GM18508 (cell line): ENCODE measurements around the gene PHF12.

Experiments
- ATAC-seq: cut with Tn5 transposase; IDR thresholded peaks from one replicate; pipeline ENCODE4 v1.9.1; 2021; ENCODE audit warnings: moderate number of reproducible peaks; ENCODE audit not compliant: insufficient read depth, unreplicated experiment

Gene PHF12

DNA sequence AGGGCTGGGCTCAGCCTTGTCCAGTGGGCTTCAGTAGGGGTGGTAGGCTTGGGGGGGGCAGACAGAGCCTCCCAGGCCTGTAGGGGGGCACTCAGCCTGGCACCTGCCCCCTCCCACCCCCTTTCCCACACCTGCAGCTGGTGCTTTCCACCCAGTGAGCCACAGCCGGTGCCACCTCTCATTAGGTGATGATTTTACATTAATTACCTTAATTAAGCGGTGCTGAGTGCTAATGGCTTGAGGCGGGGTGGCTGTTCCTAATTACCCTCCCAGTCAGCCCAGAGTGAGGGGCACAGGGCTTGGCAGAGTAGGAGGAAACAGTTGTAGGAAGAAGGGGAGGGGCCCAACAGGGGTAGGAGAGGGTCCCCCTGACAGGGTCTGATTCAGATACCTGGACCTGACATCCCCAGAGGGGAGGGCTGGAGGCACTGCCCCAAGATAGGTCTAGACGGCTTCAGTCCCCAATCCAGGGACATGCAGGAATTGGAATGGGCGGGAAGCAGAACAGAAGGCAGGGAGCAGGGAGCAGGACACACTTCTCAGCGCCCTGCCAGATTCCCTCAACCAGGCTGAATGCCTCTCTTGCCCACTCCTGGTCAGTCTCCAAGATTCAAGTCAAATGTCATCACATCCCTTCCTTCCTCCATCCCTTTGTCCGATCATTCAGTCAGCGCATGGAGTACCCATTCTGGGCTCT is 26.5 kb upstream of the PHF12 start:
- ATAC-seq, result no peak

DNA sequence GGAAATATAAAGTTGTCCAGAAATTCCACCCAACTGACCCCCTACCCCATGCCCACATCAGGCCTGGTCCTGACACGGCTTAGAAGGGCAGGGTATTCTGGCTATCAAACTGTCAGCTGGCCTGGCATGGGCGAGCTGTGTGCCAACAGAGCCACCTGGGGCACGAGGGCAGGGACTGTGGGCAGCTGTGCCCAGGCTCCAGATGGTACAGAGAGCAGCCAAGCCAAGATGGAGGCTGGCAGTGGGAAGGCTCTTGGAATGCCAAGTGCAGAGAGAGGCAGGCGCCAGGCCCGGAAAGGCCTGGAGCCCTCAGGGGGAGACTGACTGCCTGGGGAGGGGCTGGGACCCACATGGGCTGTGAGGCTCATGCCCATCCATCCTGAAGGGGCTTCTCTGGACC is 24.3 kb upstream of the PHF12 start:
- ATAC-seq, result no peak

DNA sequence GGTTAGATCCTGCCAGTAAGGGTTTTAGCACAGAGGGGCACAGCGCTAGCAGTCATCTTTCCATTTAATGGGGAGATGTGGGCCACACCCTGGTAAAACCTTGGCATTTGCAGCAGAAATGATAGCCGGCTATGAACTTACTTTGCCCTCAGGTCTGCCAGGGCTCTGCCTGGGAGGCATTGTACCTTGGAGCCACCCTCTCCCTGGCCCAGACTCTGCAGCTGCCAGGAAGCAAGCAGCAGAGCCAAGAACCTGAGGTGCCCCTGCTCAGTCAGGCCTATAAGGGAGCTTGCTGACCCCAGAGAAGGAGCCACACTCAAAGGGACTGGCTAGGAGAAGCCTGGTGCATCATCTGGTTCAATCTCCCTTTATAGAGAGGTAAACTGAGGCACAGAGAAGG is 23.7 kb upstream of the PHF12 start:
- no peak for ATAC-seq

DNA sequence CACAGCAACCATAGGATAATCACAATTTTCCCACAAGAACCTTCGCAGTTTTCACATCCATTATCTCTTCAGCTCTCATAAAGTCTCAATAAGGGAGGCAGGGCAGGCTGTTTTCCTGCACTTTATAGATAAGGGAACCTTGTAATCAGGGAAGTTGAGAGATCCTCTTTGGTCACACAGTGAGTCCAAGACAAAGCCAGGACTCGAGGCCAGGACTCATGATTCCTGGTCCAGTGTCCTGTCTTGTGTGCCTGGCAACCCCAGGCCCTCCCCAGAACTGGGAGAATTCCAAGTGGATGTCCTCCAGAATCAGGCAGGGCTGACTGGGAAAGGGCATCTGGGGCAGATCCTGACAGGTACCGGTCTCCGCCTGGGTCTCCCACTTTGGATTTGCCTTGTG is 23.1 kb upstream of the PHF12 start:
- ATAC-seq, result no peak

DNA sequence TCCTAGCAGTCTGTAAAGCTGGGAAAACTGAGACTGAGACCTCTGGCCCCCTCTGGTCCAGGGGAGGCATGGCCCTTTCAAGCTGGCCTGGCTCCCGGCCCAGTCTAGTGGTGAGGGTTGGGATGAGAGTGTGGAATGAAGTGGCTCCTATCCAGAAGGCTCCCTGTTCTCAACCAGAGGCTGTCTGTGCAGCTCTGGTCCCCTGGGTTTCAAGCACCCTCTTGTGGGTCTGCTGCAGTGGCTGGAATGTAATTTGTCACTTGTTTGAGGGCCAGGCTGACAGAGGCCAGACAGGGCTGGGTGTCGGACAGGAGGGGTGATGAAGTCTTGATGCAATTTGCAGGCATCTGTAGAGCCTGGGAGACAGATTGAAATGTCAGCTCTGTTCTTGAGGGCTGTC is 22.1 kb upstream of the PHF12 start:
- no peak for ATAC-seq

DNA sequence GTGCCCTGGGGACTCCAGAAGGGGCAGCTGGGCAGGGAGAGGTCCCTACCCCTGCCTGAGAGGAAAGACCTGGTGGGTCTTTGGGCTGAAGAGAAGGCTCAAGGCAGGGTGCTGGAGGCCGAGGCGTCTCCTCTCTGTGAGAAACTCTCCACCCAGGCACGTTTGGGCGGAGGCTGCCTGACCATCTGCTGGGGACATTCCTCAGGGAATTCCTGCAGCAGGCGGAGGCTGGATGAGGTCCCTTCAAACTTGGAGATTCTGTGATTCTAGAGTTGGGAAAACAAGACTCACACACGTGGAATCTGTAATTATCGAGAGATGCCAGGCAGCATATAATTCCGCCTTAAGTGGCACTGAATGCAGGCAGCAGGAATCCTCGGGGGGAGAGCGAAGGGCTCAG is 21.1 kb upstream of the PHF12 start:
- ATAC-seq, result no peak

DNA sequence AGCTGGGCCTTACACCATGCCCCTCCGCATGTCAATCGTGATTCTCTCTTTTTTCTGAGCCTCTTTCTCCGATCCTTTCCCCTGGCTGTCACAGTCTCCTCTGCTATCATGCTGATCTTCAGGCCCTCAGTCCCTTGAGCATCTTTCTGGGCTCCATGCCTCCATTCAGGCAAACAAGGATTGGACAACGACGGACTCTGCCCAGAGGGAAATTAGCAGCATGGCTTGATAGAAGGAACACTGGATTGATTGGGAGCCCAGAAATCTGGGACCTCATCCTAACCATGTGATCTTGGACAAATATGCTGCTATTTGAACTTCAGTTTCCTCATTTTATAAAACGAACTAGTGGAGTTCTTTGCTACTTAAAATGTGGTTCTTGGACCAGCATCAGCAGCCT is 19.6 kb upstream of the PHF12 start:
- ATAC-seq, result no peak

DNA sequence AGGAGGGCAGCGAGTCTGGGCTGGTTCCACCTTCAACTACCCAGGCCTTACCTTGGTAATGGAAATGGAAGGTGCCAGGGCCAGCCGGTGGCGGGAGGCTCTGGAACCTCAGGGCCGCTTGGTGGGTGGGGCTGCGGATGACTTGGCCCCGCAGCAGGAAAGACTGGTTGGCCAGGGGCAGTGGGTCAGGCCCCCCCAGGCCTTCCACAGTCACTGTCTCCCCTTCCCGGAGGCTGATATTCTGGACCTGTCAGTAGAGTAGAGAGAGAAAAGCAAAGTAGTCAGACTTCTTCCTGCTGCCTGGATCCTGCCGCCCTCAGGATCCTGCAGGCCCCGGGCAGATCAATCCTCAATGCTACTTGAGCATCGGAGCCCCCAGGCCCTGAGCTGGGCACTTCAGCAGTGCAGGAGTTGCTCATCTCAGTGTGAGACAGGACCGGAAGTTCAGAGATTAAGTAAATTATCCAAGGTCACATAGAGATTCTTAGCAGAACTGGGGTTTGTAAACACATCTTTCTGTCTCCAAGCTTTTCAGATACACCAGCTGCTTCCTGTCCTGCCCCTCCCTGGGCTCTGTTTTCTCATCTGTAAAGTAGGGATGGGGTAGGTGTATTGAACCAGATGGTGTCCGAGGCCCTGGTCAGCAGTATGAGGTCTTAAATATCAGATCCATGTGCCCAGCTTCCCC is 18.5 kb upstream of the PHF12 start:
- ATAC-seq, result no peak

DNA sequence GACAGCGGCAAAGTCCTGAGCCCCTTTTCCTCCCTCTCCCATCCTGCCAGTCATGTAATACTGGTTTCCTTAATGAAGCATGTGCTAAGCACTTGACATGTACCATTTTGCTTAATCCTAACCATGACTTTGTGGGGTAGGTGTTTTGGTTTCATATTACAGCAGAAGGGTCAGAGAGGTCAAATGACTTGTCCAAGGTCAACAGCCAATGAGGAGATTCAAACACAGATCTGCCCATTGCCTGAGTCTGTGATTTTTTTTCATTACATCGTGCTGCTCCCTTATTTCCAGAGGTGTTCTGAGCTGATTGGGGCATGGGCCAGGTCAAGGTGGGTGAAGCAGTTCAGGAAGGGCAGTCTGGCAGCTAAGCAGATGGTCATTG is 17.6 kb upstream of the PHF12 start:
- ATAC-seq, result no peak

DNA sequence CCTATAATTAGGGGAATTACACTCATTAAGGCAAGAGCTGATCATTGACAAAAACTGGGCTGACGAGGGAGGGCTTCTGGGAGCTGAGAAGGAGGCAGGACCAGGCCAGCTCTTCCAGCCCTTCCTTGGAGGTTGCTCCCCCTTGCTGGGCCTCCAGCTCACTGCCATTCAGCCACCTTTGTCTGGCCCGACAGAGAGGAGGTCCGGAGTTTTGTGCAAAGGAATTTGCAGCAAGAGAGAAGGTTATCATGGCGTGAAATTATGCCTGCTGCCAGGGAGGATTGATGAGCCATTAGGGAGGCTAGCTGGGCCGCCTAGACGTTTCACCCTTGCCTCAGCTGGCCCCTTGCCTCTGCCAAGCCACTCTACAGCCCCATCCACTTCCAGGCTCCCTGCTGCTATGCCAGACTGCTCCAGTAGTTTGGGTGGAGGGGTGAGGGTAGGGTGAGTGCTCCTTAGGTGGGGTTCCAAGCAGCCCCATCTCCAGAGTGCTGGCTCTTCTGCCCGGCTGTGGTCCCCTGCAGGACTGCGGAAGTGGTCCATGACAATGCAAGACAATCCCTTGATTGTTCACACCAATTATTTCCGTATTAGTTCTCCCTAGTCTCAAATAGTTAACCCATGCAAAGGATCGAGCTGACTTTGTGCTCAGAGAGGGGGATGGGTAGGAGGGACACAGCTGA is 17.1 kb upstream of the PHF12 start:
- ATAC-seq, result no peak

DNA sequence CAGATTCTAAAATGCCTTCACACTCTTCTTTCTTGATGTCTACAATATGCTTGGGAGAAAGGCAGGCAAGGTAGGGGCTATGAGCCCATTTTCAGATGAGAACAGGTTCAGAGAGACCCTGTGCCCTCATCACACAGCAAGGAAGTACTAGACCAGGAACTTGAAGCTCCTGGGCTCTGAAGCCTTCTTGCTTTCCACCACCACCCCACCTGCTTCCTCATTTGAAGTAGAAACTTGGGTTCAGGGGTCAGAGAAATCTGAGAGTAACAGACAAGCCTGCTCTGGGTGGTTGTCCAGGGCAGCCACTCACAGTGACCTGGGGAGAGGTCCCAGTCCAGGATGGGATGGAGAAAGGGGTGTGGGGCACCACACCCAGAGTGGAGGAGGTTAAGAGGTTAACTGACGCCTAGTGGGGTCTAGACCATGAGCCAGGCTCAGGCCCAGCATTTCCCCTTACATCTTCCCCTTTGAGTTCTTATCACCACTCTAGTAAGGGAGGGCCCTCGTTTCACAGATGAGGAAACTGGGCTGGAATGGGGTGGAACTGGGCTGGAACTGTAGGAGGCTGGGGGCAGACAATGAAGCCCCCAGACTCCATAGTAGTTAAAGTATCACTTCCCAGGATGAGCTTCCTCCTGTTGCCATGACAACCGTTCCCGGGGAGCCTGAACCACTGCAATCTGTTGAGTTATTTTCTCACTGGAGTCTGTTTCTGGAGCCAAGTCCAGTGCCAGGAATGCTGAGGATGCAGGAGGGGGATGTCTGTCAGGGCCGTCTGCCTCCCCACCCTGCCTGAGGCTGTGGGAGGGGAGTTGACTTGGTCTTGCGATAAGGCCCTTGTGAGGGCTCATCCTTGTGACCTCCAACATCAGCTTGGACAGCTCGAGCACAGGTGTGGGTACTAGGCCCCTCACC is 16.2 kb upstream of the PHF12 start:
- ATAC-seq, result no peak

DNA sequence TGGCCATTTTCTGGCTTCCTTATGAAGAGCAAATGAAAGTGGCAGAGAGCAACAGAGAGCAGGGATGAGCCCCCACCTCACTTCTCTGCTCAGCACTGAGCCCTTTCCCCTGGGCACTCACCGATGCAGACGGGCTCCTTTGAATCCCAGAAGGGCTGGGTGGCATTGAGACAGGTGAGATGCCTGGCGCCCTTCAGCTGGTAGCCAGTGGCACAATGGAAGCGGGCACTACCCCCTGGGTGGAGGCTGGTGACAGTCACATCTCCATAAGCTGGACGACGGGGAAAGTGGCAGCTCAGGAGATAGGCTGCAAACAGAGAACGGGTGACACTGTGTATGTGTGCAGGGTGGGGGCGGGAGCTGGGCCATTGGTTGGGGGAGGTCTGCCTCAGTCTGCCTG is 12.5 kb upstream of the PHF12 start:
- ATAC-seq, result no peak

DNA sequence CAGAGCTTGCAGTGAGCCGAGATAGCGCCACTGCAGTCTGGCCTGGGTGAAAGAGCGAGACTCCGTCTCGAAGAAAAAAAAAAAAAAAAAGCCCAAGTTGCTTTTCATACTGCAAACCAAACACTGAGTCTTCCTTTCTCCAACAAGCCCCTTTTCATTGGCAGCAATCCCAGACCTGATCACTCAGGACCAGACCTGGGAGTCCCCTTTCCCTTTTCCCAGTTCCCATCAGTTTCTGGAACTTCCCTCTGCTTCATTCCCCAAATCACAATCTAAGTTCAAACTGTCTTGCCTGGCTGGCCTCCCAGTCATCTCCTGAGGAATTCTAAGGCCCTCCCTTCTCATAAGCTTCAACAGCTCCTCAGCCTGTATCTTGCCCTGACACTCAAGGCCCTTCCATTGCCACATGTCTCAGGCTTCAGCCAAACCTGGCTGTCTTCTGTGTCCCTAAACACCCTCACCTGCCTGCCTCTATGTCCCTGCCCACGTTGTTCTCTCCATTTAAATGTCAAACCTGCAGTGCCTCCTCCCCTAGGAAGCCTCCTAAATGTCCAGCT is 11.8 kb upstream of the PHF12 start:
- ATAC-seq, result no peak

DNA sequence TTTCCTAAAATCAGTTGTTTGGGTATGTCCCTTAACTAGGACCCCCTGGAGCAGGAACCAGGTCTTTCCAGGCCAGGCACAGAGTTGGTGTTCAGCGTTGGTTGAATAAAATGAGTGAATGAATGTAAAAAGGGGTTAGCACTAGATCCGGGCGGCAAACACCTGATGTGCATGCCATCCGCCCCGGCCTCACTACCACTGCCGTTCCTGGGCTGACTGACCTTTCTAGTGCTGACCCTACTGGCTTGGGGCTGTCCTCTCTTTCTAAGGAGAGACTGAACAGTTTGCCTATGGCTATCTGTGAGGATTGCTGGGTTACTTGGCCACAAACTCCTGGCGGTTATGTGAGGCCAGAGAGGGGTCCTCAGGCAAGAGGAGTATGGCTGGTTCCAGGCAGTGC is 10.1 kb upstream of the PHF12 start:
- no peak for ATAC-seq

DNA sequence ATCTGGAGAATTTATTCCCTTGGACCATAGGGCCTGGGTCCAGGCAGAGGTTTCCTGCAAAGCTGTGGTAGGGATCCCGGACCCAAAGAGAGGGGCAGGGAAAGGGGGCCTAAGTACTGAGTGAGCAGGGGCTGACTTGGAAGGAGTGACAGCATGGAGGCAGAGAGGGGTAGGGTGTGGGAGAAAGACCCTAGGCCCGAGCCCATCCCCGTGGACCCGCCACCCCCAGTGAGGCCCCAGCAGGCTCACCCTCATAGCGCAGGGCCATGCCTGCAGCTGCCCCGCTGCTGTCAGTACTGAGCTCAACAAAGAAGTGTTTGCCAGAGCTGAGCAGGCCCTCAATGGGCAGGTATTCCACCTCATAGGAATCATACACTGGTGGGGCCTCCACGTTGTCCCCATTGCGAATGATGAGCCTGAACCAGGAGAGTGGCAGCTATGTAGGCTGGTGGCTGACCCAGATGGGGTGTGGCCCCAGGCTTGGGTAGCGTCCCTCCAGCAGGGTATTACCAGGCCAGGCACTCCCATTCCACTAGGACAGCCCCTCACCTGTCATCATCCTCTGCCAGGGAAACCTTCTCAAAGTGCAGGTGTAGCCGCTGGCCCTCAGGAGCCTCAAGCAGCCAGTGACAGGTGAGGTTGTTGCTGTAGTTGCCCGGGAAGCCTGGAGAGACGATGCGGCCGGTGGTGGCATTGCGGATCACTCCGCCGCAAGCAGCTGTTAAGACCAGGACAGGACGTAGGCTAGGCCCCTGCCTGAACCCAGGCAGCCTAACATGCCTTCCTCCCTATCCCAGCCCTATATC is 9.1 kb upstream of the PHF12 start:
- ATAC-seq, result no peak

DNA sequence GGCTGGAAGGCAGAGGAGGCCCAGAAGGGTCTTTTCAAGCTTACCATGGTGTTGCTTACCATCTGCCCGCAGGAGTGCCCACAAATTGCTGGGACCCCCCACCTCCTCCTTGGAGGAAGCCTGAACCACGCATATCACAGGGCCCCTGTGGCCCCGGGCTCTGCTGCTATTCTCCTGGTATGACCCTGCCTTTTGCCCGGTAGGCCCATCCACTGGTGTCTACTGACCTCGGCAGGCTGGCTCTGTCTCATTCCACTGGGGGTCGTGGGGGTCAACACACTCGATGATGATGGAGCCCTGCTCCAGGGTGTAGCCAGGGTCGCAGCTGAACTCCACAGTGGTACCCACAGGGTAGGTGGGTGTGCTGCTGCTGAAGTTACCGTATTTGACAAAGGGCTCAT is 8.2 kb upstream of the PHF12 start:
- no peak for ATAC-seq

DNA sequence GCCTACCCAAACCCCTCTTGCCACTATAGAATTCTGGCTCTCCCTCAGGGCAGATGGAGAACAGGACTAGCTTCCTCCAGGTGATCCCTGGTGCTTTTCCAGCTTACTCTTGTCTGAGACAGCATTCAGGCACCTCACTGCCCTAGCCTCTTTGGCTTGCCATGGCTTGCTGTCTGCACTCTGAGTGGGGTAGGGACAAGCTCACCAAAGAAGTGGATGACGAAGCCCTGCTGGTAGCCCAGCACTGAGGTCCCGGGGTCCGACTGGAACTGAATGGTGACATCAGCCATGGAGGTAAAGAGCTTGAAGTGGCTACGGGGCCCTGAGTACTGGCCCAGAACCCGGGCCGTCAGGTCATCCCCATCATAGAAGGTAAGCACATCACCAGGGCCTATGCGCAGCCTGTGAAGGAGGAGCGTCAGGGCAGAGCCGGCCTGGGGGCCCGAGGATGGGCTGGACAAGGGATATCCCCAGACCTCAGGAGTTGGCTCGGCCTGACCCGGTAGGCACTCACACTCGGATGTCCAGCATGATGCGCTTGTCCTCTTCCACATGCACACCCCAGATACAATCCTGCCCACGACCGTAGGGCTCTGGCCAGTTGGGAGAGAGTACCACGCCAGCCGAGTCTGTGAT is 7.6 kb upstream of the PHF12 start:
- no peak for ATAC-seq

DNA sequence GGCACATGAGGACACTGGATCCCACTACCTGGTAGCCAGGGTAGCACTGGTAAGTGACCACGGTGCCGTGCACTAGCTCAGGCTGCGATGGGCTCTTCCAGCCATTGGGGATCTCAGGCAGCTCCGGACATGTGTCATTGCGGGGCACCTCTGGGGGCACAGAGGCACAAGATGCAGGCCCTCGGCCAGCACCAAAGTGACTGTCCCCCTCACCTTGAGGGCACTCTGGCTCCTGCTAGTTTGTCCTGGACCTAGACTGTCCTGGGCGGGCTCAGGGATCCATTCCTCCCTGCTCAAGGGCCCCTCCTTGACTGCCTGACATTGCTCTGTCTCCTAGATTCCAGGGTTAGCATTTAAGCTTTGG is 6.7 kb upstream of the PHF12 start:
- no peak for ATAC-seq

DNA sequence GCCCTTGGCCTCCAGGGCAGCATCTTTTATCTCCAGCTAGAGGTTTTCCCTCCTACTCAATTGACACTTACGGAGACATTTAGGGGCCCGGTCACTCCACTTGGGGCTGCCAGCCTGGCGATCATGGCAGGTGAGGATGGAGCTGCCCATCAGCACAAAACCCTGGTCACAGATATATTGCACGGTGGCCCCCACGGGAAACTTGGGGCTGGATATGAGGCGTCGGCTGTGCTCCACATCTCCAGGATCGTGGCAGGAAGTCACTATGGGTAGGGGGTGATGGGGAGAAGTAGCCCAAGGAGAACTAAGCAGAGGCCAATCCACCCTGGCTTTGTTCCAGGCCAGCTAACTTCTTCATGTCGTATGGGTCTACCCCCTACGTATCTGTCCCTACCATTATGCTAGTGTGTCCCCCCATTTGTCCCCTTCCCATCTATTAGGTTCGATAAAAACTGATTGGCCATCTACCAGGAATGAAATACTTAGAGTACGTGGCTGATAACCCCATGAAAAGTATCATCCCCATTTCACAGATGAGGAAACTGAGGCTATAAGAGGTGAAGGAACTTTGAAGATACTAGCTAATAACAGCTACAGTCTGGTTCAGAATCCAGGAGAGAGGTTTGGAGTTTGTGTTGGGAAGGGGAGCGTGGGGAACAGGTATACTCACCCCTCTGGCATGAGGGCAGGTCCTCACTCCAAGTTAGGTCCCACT is 6.1 kb upstream of the PHF12 start:
- ATAC-seq, result no peak
